Body of pancreas (tissue), 4 donors: ENCODE measurements around the gene DEFB128.

Source experiments
- POLR2A ChIP-seq, 3 donors: fragments of 450-650 bp; IDR thresholded peaks; one replicate each; pipeline ENCODE4 v1.6.1; 2016; ENCODE audit warnings: antibody characterized with exemption in 3 of 3, mild to moderate bottlenecking in 2 of 3
- TF ChIP-seq, protein P1 (sequence below), 7 experiments: fragments of 450-650 bp in 4 of 7; fragments of 200-600 bp in 3 of 7; sonication (generic) in 3 of 7; IDR thresholded peaks; one replicate each; pipeline ENCODE4 v1.5.1; 2016 to 2019; ENCODE audit warnings: antibody characterized with exemption in 7 of 7

DNA sequence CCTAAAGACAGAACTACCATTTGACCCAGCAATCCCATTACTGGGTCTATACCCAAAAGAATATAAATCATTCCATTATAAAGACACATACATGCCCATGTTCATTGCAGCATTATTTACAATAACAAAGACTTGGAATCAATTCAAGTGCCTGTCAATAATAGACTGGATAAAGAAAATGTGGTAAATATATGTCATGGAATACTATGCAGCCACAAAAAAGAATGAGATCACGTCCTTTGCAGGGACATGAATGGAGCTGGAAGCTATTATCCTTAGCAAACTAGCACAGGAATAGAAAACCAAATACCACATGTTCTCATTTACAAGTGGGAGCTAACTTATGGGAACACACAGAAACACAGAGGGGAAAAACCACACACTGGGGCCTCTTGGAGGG lies 8.7 kb upstream of the DEFB128 start:
- TF ChIP-seq, protein P1, sequence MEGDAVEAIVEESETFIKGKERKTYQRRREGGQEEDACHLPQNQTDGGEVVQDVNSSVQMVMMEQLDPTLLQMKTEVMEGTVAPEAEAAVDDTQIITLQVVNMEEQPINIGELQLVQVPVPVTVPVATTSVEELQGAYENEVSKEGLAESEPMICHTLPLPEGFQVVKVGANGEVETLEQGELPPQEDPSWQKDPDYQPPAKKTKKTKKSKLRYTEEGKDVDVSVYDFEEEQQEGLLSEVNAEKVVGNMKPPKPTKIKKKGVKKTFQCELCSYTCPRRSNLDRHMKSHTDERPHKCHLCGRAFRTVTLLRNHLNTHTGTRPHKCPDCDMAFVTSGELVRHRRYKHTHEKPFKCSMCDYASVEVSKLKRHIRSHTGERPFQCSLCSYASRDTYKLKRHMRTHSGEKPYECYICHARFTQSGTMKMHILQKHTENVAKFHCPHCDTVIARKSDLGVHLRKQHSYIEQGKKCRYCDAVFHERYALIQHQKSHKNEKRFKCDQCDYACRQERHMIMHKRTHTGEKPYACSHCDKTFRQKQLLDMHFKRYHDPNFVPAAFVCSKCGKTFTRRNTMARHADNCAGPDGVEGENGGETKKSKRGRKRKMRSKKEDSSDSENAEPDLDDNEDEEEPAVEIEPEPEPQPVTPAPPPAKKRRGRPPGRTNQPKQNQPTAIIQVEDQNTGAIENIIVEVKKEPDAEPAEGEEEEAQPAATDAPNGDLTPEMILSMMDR (IDR thresholded peaks at IDR 0.05) = no peak
- TF ChIP-seq POLR2A (IDR thresholded peaks at IDR 0.05) = no peak
